ENCODE data around the gene ALDH1L1.
A peak's percentile ranks its signal among the peaks of the same experiment; 100 is the strongest.

Gene ALDH1L1

DNA sequence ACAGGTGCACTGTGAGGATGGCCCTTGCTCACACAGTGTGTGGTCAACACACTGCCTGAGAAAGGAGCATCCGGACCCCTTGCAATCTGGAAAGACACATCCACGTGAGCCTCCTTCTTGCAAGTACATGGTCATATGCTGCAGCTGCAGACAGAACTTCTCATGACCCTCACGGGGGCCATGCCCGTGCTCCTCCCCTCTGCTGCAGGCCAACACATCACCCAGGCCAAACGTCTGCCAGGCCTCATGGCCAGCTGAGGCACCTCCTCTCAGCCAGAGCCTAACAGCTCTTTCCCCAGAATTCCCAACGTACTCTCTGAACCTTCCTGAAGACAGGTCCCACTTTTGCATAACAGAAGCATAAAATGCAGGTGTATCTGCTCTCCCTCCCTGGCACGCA, 121.7 kb downstream of the ALDH1L1 start:
- intact Hi-C loops (cut with DNase I): no loop called here
- DNase-seq: peak in 1 of 42 donors; percentile 44

DNA sequence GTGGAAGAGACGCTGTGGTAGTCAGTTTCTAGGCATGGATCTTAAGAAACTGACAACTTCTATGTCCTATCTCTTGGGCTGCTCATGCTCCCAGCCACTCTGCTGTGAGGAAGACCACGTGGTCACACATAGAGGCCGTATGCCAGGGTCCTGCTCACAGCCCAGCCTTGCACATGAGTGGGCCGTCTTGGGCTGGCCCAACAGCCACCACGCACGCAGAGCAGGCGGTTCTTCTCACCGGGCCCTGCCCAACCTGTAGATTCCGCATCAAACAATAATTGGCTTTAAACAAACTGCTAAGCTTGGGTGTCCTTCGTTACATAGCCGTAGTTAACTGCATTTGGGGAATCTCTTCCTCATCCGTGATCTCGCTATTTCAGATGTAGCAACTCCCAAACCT, 122.5 kb downstream of the ALDH1L1 start:
- DNase-seq: peak in 1 of 42 donors; percentile 38
- intact Hi-C loops (cut with DNase I): no loop called here

DNA sequence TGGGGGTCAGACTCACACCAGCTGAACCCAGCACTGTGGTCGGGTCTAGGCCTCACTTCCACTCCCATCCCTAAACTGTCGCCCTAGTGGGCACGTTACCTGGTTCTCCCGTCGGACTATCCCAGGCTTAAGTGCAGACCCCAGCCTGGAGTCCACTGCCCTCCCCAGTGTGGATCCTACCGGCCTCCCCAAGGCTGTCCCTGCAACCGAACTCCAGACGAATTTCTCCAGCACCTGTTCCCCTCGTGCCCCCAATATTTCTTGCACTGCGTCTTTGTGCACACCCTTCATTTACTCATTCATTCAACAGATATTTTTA, 122.9 kb downstream of the ALDH1L1 start:
- peak in 1 of 42 donors; percentile 31 for DNase-seq
- intact Hi-C loops (cut with DNase I): no loop called here

DNA sequence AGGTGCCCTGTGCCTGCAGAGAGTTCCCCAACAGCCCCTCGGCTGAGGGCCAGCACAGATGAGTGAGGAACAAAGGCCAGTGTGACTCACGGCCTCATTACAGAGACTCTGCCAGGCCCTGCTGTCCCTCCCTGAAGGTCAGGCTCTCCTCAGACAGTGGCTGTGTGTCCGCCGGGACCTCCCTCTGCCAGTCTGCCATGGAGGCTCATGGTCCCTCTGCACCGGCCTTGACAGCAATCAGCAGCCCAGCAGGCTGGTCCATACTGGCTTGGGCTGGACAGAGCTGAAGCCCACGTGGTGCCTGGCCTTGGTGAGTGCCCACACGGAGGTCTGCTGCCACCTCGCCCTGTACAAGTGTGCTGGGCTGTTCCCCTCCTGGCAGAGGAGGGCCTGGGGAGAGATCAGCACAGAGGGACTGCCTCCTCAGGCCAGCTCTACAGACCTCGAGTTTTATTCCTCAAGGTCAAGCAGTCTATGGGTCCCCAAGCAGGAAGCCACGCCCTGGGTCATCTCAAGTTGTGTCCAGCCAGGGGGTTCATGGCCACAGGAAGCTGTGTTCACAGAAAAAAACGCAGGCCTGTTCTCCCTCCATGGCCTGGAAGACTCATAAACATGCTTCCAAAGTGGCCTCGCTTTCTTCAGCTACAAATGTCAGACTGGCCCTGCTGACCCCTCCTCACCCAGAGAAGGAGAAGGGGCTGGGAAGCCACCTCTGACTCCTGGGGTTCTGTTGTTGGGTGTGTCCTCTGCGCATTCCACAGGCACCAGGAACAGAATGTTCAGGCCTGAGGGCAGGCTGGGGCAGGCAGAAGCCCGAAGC, 123.5 kb downstream of the ALDH1L1 start:
- peak in 17 of 42 donors; percentile 11 to 78 (median 53) for DNase-seq
- intact Hi-C loops (cut with DNase I): no loop called here

DNA sequence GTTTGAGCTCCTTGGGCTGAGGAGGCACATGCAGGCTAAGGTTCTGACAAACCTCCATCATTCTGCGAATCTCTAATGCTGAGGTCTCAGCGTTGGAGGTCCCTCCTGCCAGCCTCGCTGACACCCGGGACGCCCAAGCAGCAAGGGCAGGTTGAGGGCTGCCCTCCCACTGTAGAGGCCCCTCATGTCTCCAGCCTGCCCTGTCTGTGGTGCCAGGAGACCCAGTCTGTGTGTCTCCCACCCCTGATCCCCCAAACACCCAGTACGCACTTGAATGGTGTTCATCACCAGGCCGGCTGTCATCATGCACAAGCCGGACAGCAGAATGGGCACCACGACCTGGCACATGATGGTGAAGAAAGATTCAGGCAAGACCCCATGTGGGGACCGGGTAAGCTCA, 124.3 kb downstream of the ALDH1L1 start:
- DNase-seq: no peak
- intact Hi-C loops (cut with DNase I): no loop called here

DNA sequence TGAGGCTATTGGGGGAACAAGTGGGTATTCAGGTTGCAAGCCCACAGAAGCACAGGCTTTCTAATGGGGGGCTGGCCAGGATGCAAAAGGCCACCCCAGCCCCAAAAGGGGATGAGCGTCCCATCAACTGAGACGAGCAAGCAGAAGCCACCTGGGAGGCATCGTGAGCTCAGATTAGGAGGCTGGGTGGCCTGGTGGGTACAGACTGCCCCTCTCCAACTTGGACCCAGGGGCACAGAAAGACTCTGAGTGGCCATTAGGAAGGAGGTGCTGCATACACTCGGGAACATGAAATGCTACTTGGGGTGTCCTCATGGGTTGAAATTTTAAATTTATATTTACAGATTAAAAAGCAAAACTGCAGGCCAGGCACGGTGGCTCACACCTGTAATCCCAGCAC, 125.5 kb downstream of the ALDH1L1 start:
- no peak for DNase-seq
- intact Hi-C loops (cut with DNase I): no loop called here

DNA sequence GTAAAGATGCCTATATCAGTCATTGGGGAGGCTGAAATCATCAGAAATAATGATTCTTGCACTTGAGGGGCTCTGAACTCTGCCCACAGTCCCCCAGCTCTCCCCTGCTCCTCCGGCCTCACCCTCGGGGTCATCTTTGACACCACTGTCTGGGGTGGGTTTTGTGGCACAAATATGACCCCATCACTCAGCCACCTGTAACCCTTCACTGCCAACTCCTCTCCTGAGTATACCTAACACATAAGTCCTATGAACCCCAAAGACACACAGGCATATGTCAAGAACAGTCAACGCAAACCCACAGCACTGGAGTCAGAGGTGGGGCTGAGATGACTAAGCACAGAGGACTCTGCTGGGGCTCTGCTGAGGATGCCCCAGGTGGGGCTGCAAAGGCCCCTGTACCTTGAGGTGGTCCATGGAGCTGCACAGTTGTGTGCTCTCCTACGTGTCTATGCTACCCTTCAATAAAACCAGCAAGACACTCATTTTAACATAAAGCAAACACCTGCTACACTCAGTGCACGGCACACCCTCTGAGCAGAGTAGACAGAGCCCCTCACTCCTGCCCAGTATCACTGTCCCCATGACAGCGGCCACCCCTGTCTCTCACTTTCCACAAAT, 126.3 kb downstream of the ALDH1L1 start:
- DNase-seq: peak in 1 of 42 donors; percentile 32
- intact Hi-C loops (cut with DNase I): no loop called here

Data from head of caudate nucleus (tissue), 42 donors.